GM04504 (cell line): ENCODE results near the gene PTPN18.
"Not testable (repeated sequence)": the region's sequence is repeated elsewhere in the genome, so short reads cannot be mapped to it uniquely, and the experiment has no call there.

Experiments
- DNase-seq: peaks from one replicate; pipeline ENCODE4 v3.0.0-alpha.2; 2012; ENCODE audit warnings: low read depth

Gene PTPN18

DNA sequence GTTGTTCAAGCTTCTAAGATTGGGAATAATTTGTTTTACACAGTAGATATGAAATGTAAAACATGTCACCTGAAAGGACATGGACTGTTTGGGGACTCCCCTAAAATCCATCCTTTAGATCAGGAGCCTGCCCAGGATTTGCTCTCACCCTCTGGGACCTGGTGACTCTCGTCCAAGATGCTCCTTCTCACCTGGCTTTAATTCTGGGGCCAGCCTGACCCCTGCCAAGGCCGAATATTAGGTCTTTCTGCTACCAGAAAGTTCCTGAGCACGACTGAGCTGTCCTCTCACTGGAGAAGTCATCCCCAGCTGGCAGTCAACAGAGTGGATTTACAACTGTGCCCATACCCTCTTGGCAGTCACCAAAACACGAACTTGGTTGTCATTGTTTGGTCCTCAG, 25.3 kb downstream of the PTPN18 start:
- DNase-seq = no peak

DNA sequence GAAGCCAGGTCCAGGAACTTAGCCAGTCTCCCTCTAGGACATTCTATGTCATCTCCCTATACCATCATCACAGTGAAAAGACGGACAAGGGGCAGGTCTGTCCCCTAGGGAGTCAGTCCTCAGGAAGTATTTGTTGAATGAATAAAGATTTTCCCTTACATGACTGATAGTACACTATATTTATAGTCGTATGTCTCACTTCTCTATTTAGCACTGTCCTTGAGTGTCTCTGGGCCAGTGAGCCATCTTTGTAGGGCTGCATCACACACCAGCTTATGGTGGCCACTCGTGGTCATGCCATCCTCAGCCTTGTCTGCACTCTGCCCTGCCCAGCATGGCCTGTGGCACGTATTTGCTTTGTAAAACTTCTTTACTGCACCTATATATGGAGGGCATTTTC, 25.8 kb downstream of the PTPN18 start:
- DNase-seq = no peak

DNA sequence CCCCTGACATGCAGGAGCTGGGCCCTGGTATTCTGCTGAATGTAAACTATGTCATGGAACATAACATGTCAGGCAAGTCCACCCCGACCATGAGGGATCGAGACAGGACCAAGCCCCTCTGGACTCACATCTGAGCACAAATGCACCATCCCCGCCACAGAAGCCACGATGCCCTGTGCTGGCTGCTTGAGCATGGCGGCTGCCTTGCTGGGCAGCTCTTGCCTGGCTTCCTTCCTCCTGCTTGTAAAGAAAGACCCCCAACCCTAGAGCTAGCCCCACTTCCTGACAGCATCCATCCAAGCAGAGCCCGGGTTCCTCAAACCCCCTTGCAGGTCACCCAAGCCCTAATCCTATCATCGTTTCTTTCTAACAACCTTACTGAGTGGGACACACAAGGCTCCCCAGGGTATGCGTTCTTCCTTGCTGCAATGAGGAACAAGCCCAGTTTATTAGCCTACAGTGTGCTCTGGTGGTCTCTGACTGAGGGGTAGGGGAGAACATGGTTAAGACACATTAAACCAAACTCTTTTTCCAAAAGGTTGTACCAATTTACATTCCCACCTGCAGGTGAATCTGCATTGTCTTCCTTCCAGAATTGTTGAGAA, 26.6 kb downstream of the PTPN18 start:
- no peak for DNase-seq

DNA sequence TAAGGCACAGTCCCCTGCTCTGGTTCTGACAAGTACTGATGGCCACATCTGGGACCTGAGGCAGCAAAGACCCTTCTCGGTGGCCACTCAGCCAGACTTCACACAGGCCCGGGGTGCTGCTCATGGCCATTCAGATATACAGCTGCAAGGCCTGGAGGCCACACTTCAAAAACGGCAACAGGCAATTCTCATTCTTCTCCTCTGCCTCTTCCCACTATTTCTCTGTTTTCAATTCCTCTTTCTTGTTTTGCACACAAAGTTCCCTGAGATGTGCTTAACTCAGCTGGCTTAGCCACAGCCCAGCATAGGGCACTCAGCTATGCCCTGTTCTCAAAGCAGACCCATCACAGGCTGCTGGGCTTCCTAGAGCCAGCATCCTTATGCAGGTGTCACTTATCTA, 29.9 kb downstream of the PTPN18 start:
- DNase-seq = no peak

DNA sequence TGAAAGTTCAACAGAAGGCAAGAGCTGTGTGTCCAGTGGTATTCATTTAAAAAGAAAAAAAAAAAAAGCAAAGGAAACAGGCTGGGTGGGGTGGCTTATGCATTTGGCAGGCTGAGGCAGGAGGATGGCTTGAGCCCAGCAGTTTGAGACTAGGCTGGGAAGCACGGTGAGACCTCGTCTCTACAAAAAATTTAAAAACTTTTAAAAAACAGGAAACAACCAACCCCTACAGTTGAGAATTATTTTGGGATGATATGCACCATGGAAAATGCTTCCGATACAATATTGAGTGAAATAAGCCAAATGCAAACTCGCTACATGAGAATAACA, 31.2 kb downstream of the PTPN18 start:
- no peak for DNase-seq

DNA sequence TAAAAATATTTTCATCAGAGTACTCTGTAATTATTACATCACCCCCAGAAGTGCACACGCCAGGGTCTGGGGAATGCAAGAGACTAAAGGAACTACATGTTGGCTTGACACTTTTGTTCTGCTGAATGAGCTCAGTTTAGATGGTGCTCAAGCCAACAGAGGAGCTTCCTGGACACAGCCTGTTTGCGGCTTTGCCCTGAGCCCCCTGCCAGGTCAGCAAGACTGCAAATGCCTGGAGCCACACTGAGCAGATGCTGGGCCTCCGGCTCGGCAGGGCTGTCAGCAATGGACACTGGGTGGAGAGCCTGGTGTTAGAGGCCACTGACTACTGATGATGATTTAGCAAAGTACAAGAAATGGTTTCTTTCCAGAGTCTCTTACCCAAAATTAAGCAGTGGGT, 31.9 kb downstream of the PTPN18 start:
- no peak for DNase-seq

- DNase-seq = no peak
These were observed 32.5 kb downstream of the PTPN18 start for GRCh38 chr2:130388221-130388907.

DNA sequence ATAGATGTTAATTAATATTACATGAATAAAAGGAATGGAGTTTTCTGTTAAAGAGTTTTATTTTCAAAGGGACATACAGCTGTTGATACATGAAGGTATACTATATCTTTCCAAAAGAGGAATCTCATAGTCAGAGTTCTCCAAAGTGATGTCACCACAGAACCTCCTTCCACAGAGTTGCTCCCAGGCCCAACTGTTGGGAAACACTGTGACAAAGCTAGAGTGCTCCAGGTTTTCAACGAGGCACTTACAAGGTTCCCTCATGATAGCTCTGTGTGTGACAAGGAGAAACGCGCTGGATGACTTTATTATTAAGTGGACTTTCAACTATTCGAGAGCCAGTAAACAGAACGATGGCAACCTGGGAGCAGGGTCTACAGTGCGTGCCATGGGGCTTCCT, 33.5 kb downstream of the PTPN18 start:
- no peak for DNase-seq

DNA sequence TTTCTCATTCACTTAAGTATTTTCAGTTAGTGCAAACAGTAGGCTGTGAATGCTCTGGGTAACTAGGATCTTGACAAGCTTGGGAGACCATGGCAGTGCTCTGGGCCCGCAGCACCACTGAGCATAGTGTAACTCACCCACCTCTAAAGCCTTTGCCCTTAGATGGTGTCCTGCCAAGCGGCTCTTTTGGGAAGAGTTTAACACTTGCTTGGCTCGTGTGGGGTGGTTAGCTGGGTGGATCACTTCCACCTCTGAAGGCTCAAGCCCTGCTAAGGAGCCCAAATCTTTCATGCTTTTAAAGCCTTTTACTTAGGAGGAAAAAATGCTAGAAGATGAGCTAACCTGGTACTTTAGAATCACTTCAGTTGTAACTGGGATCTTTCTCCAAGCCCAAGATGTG, 33.9 kb downstream of the PTPN18 start:
- no peak for DNase-seq

GRCh38 chr2:130390460-130391057, 34.7 kb downstream of the PTPN18 start:
- DNase-seq = no peak

GRCh38 chr2:130391058-130391871, 35.4 kb downstream of the PTPN18 start:
- DNase-seq = peak; percentile 38

GRCh38 chr2:130391872-130392670, 36.2 kb downstream of the PTPN18 start:
- no peak for DNase-seq

DNA sequence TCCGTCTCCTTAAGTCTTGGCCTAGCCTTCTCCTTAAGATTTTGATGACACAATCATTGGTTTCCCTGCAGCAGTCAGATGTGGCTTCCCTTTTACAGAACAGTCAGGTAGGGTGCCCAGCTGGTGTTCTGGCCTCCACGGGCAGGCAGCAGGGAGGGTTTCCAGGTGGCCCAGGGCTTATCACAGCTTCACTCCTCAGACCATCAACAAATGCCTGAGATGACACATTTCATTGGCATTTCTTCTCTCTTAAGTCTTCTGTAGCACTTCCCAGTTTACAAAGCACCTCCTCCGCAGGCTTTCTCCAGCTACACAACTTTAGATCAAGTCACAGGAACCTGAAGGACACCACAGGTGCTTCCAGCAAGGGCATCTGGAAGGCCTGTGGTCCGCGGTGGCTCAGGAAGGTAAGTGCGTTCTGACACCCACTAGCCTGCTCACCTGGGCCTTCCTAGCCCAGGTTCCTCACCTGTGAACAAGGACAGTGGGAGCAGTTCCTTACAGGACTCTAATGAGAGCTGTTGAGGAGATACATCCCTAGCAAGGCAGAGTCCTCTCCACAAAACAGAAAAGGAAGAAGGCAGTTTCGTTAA, 37.6 kb downstream of the PTPN18 start:
- no peak for DNase-seq

DNA sequence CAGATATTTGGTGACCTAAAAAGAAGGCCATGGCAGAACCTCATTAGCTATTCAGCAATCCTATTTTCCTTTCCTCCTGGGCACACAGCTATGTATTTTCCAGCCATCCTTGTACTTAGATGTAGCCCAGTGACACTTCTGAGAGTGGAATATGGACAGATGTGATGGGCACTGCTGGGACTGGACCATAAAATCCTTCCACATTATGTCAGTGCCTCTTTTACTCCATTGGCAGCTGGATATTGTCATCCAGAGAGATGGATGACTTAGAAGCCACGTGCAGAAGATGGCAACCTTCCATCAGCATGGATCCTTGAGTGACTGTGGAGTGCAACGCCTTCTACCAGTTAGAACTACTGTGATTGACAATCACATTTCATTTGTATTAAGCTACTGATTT, 50.4 kb downstream of the PTPN18 start:
- DNase-seq = not testable (repeated sequence)

DNA sequence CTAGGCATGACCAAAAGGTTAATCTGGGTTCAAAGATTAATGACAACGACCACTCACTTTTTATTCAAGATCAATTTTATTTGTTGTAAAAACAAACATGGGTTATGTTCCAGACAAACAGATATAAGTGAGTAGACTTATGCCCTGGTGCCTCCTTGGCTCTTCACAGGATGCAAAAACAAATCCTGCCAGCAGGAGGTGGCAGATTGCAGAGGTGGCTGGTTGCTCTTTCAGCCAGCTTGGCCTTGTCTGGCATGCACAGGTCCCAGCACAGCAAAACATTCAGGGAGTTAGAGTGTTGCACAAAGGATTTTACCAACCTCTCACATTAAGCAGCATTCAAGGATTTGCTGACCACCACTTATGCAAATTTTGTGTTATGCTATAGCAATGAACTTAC, 60.8 kb downstream of the PTPN18 start:
- DNase-seq = not testable (repeated sequence)

DNA sequence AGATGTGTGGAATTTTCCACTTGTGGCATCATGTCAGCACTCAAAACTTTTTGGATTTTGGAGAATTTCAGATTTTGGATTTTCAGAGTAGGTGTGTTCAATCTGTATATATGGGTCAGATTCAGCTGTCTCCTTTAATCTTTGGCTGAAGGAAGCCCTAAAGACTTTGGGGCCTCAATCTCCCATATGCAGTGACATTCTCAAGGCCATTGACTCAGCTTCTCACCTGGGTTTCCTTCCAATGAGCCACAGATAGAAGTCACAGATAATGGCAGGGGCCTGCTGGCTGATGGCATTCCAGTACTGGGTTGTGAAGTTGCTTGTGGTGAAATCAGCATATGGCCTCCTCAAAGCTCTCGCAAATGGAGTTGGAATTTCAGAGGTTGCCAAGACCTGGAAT, 63.0 kb downstream of the PTPN18 start:
- DNase-seq = not testable (repeated sequence)
